Measurements from ENCODE around the gene FOXP1. TPM values are rescaled to one million over a fixed set of nuclear protein-coding genes. Genes with fewer than 3 reads are reported as not detected.

The FOXP1 gene
- total and polyA plus RNA-seq, 2 of the 13 experiments (the other 11 are each of a cell fraction or from before 2014, with no cell fraction given): 40.4 to 59.0 TPM

GRCh38 chr3:71163198-71163918, 420.2 kb downstream of the FOXP1 start:
- Histone ChIP-seq H3K9ac (ENCODE audit: insufficient read depth, low read depth, low read length) (no peak overlapping the region), H3K4me3 (replicated peaks in 1 of 3; ENCODE audit: insufficient read depth in 1 of 3, low read depth in 2 of 3, low read length in 3 of 3) (no peak overlapping the region), H4K20me1 (ENCODE audit: insufficient read depth, low read length) (no peaks in the 10 kb centered on the region), H3K9me3 (ENCODE audit: low read length) (0 out of 2 replicates have a peak, but pooled peaks cover 7% of the 10 kb centered on the region), H3K27ac (ENCODE audit: extremely low read length, insufficient read depth, low read length) (no peak overlapping the region), H3K79me2 (ENCODE audit: insufficient read depth, low read length) (no peaks in the 10 kb centered on the region), H2AFZ (ENCODE audit: low read length) (no peak overlapping the region), H3K4me2 (ENCODE audit: low read depth, low read length) (no peak overlapping the region), H3K36me3 (replicated peaks in 1 of 2; ENCODE audit: control insufficient read depth in 1 of 2, insufficient read depth in 2 of 2, low read length in 2 of 2) (peaks cover 1 to 21% of the 10 kb centered on the region in 2 experiments; a peak in 2 of 5 replicates), H3K4me1 (ENCODE audit: insufficient read depth, low read length) (peaks cover 52% of the 10 kb centered on the region), H3K27me3 (ENCODE audit: control insufficient read depth in 1 of 2, insufficient read depth in 2 of 2, low read length in 2 of 2) (no peaks in the 10 kb centered on the region)
- DNase-seq (ENCODE audit: low spot score) (no peak), ATAC-seq (no peak), FAIRE-seq (no peak)
- intact Hi-C loops (cut with micrococcal nuclease; ENCODE audit: unreplicated experiment) (no loop called here), in situ Hi-C loops (cut with HindIII; ENCODE audit: extremely low pct_ligation_motif_present, low pct_unique_long_range_greater_than_20kb) (no loop called here)
- 92% methylated on average over 7 of the region's 7 CpGs for WGBS (ENCODE audit: low lambda C conversion rate)
- no TSS peak for BruUV-seq (replicated peaks)
- POLR2A ChIA-PET: interaction anchor here (1.4 kb wide), 1 partner anchor 11 kb away, joined by 5 read pairs; no protein-coding TSS in a partner anchor
- TF ChIP-seq ZNF142 (CRISPR knock-in tag; IDR thresholded peaks at IDR 0.05): no peak
- TF ChIP-seq TRIM24 (CRISPR knock-in tag; IDR thresholded peaks at IDR 0.05): no peak
- no peak for TF ChIP-seq ZNF580 (CRISPR knock-in tag; IDR thresholded peaks at IDR 0.05; ENCODE audit: borderline replicate concordance, low read depth)
- no peak for TF ChIP-seq ZNF460 (CRISPR knock-in tag; IDR thresholded peaks at IDR 0.05; ENCODE audit: borderline replicate concordance)
- no peak for TF ChIP-seq MIER3 (CRISPR knock-in tag; IDR thresholded peaks at IDR 0.05; ENCODE audit: borderline replicate concordance)
- CTCF ChIA-PET (ENCODE audit: low intra/inter-chr PET ratio, low total read pairs): no interaction called here
